Stimulated activated CD8-positive, alpha-beta memory T cell treated with anti-CD3 and anti-CD28 coated beads, Interleukin-15, amount 100 ng/mL, for 4 hours (primary cell): Measurements from ENCODE around the gene RFX3.

Experiments used
- DNase-seq, 2 donors: peaks; one replicate each; pipeline ENCODE4 v3.0.0-alpha.2; 2020; ENCODE audit warnings: low read depth in 2 of 2

RFX3 gene

DNA sequence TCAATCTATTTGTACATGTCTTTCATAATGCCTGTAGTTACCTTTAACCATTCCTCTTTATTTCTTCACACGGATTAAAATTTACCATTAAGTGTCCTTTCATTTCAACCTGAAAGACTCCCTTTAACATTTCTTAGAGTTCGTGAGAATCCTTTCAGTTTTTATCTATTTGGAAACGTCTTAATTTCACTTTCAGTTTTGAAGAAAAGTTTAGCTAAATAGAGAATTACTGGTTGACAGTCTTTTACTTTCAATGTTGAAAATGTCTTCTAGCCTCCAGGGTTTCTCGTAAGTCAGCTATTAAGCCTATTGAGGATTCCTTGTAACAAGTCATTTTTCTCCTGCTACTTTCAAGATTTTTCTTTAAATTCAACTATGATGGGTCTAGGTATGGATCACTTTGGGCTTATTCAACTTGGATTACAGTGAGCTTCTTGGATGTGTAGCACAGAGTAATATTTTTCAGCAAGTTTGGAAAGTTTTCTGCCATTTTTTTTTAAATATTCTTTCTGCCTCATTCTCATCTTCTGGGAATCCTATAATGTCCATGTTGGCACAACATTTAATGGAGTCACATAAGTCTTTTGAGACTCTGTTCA is 48.5 kb downstream of the RFX3 start:
- no peak for DNase-seq

DNA sequence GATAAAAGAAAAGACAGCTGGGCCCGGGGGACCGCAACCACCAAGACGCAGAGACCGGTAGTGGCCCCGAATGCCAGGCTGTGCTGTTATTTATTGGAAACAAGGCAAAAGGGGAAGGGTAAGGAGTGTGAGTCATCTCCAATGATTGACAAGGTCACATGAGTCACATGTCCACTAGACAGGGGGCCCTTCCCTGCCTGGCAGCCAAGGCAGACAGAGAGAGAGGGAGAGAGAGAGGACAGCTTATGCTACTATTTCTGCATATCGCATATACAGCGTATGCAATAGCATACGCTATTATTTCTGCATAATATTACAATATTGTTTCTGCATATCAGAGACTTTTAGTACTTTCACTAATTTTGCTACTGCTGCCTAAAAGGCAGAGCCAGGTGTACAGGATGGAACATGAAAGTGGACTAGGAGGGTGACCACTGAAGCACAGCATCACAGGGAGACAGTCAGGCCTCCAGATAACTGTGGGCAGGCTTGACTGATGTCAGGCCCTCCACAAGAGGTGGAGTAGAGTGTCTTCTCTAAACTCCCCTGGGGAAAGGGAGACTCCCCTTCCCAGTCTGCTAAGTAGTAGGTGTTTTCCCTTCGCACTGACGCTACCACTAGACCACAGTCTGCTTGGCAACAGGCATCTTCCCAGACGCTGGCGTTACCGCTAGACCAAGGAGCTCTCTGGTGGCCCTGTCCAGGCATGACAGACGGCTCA is 50.3 kb downstream of the RFX3 start:
- no peak for DNase-seq

DNA sequence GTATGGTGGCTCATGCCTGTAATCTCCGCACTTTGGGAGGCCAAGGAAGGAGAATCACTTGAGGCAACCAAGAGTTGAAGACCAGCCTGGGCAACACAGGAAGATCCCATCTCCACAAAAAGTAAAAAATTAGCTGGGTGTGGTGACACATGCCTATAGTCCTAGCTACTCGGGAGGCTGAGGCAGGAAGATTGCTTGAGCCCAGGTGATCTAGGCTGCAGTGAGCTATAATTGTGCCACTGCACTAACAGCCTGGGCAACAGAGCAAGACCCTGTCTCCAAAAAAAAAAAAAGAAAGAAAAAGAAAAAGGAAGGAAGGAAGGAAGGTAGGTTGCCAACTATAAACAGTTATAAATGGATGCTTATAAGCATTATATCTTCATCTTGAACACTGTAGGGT is 51.0 kb downstream of the RFX3 start:
- DNase-seq: no peak

DNA sequence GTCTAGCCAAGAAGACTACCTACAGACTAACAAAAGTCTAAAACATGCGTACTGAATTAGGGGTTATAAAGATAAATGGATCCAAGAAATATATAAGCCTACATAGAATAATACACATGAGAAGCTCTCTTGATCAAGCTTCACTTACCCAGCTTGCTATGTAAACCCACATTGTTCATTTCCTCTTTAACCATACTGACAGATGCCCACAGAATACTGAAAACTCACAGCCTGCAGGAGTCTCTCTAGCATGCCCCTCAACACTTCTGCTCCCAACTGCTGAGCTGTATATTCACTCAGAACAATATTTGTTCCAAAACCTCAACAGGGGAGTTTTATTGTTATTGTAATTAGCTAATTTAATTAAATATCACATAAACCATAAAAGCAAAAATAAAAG is 52.4 kb downstream of the RFX3 start:
- DNase-seq: no peak

DNA sequence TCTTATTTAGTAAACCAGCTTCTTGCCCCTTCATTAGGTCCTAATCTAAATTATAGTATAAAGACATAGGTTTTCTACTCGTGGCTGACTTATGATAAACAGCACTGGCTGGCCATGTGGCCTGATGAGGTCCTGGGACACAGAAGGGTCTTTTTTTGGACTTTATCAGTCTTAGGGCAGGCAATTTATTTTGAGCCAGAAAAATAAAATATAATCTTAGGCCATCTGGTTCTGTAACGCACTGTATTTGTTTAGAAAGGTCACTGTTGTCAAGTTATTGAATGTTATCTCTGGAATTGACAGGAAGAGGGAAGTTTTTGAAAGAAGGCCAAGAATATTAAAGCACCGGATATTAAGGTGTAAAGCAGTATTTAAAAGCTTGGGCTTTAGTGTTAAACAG is 53.9 kb downstream of the RFX3 start:
- no peak for DNase-seq

DNA sequence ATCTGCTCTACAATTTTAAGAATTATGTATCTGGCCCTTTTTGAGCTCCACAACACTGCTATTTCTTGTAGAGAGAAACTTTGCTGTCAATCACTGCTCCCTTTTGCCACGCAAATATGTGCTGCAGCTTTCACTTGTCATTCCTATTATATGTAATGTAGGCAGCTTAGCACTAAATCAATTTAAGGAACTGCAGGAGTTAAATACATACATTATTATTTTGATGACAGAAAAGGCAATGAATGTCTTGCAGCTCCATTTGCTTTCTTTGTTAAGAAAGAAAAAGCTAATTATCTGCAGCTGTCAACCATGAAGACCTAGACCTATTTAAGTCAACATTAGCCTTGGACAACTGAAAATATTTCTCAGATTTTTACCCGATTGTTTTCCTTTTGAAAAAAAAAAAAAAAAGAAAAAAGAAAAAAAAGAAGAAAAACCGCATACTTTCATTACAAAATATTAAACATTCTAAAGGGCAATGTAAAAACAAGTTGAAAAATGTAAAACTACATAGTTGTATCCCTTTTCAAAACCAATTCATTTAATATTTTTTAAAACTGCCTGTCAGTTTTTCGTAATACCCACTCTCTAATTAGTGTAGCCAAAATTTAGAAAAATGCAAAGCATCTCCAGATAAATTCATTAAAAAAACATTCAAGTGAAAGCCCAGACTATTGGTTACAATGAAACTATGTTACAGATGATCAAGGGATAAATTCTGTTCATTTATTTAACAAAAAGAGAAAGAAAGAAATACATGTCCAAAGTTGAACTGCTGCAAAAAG is 57.2 kb downstream of the RFX3 start:
- no peak for DNase-seq

DNA sequence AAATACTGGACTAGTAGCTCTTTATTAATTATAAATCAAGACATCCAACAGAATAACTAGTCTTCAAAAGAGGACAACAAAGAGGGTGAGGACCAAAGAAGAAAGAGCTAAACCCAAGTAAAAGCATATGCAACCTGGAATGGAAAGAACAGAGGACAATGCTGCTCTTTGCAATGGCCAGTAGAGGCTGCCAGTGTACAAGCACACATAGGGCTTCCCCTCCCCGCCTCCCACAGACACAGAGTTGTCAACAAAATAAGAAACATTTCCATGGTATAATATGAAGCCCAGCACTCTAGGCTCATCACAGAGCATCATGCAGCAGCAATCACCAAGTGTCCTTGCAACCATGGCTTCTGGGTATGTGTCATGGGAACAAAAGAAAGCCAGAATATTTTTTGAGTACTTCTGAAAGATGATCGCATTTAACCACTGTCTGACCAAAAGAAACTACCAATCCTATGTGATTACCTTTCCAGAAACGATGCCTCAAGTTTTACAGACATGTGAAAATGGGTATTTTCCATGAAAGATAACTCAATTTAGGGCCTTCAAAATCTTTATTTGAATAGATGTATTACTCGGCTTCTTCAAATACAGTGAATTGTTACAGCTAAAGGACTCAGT is 58.1 kb downstream of the RFX3 start:
- peak; percentile 10 to 25 for DNase-seq

DNA sequence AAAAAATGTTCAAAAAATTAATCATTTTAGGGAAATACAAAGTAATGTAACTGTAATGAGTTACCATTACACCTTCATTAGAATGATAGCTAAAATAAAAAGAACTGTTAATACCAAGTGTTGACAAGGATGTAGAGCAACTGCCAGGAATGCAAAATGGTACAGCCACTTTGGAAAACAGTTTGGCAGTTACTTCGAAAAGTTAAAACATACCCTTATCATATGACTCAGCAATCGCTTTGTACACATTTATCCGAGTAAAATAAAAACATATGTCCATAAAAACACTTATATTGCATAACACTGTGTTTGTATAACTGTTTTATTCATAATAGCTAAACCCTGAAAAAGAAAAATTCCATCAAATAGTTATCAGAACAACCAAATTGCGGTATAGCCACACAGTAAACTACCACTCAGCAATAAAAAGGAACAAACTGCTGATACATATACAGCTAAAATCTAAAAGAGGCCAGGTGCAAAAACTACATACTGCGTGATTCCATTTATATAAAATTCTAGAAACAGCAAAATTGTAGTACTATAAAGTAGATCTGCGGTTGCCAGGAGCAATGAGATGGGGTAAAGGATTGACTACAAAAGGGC is 61.7 kb downstream of the RFX3 start:
- DNase-seq: no peak

DNA sequence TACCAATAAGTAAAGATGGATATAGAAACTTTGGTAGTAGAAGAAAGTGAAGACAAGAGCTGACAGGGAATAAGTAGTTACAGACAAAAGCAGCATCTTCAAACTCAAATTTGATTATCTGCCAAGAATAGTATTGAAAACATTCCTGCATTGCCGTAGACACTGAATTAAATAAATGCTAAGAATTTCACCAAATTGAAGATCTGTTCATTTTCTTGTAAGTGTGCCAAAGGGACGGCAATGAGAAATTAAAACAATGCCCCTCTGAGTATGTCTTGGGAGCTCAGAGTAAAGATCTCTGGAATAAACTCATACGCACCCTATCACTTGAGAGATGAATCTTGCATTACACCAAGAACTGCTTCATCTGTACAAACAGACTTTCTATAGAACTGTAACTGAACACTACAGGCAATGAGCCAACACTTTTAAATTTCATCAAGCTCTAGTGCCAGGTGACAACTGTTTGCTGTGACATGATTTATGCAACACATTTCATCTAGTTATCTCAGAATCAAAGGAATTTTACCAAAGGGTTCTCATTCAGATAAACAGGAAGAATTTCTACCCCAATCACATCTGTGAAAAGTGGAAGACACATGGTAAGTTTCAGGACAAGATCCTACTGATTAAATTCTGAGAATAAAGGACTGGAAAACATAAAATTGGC is 66.9 kb downstream of the RFX3 start:
- no peak for DNase-seq

DNA sequence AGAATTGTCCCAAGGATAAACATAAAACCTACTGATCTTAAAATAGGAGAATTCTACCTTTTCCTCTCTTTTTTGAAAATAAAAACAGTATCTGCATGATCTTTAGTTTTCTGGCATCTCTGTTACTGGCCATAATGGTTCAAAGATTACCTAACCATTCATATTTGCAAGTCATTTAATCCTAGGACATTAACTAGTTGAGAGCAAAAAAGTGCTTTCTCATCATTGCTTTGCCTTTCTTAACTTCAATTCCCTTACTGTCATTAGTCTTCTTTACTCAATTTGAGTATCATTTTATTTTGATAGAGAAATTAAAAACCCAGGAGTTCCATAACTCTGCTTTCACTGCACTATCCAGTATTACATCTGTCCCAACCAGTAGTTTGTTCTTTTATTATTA is 68.6 kb downstream of the RFX3 start:
- no peak for DNase-seq

DNA sequence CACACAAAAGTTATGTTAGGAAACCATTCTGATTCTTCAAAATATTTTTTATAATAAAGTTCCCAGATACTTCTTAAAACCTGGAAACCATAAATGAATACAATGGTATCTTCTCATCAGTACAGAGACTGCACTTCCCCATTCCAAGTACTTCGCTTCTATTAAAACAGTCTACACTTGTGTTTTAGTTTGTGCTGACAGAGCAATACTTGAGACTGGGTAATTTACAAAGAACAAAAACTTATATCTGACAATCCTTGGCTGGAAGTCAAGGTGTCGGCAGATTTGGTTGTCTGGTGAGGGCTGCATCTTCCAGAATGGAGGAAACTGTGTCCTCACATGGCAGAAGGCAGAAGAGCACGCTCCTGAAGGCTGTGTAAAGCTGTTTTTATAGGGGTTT is 70.1 kb downstream of the RFX3 start:
- DNase-seq: no peak

DNA sequence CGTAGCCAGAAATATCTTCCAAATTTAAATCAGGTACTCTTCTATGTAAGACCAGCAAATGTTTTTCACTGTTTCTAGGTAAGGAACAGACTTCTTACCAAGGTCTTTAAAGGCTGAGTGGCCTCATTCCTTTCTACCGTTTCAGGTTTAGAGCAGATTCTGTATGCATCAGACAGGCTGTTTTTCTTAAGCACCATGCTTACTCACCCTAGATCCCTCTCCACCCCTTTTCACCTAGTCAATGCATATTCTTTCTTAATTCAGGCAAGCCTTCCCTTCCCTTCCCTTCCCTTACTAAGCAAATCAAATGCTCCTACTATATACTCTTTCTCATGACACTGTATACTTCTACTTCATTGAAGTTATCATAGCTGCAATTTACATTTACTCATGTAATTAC is 70.7 kb downstream of the RFX3 start:
- no peak for DNase-seq

DNA sequence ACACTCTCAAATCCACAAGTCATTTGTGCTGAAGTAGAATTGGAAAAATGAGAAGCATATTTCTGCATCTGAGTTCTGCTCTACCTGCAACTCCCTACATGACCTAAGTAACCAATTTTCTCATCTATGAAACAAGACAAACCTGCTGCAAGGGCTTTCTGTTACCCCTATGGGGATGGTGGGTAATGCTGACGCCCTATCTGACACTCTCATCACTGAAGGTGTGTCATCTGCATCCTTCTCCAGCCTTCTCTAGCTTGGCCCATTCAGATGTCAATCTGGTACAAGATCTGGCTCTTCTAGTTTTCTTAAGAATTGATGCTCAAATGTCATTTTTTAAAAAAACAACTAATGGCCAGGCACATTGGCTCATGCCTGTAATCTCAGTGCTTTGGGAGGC is 73.8 kb downstream of the RFX3 start:
- DNase-seq: no peak

DNA sequence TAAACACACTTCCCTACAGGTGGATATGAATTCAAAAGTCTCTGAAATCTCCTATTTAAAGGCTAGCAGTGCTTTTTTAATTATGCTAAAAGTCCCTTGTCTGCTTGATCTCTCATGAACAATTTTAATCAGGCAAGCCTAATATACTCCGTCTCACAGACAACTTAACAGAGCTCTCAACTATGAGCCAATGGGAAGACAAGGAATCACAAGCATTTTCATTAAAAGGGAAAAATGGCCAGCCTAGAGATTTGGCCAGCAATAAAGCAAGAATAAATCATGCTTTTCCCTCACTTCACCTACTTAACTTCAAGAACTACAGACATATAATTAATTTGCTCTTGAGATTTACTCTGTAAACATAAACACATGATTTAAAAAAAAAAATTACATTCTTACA is 78.0 kb downstream of the RFX3 start:
- no peak for DNase-seq

DNA sequence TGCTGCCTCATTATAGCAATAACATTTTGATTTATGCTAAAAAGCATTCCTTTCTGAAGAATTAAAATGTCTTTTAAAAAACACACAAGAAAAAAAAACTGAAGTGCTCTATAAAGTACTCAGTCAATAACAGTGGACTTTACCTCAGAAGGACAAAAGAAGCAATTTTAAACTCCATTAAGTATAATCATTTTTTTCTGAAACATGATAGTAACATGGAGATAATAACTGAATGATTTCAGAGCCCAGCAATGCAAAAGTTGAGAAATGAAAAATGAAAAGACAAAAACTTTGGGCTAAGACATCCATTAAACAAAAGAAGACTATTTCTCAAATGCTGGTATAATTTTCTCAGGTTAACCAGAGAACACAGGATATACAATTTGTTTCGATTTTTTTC is 78.7 kb downstream of the RFX3 start:
- DNase-seq: no peak

DNA sequence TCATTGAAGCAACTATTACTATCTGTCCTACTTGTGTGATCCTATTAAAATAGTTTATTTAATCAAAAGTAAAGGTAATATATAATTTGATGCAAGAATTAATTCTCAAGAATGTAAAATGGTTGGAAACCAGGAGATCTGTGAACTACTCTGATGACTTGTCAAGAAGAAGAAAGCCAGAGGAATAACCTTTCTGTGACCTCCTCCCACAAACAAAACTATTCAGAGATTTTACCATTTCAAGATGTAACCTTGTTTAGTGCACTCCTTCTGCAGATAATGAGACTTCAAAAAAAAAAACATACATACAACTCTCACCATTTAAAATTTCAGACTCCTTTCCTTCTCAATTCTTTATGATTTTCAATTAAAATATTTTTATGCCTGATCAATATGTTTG is 79.5 kb downstream of the RFX3 start:
- no peak for DNase-seq

DNA sequence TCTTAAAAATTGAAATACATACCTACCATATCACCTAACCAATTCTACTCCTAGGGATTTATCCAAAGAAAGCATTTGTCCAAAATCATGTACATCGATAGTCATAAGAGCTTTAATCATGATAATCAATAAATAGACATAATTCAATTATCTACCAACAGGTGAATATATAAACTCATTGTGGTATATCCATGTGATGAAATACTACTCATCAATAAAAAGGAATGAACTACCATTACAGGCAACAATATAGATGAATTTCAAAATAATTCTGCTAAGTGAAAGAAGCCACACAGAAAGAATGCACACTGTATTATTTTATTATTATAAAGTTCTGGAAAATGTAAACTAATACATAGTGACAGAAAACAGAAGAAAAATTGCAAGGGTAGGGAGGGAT is 81.8 kb downstream of the RFX3 start:
- no peak for DNase-seq

DNA sequence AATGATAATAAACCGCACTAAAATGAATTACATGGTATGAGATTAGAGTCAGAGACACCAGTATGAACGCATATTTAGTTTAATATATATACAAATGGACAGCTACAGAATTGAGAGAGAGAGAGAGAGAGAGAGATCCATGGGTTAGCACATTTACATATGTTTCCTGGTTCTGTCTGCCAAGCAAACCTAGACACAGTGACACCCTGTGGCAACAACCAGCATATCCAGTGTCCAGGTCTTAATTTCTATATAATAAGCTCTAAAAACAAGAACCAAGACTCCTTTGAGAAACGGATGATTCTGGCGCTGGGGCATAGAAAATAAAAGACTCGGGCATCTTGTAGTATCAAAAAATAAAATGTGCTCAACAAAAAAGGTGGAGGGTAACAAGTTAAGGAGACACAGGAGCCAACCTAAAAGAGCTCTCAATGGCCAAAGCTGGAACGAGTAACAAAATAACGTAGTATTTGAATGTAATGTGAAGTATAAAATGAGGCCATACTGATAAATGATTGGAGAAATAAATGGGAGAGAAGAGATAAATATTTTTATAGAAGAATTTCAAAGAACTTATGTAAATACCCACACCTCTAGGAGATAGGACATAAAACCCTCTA is 84.5 kb downstream of the RFX3 start:
- DNase-seq: peak in 1 of 2 donors; percentile 5

DNA sequence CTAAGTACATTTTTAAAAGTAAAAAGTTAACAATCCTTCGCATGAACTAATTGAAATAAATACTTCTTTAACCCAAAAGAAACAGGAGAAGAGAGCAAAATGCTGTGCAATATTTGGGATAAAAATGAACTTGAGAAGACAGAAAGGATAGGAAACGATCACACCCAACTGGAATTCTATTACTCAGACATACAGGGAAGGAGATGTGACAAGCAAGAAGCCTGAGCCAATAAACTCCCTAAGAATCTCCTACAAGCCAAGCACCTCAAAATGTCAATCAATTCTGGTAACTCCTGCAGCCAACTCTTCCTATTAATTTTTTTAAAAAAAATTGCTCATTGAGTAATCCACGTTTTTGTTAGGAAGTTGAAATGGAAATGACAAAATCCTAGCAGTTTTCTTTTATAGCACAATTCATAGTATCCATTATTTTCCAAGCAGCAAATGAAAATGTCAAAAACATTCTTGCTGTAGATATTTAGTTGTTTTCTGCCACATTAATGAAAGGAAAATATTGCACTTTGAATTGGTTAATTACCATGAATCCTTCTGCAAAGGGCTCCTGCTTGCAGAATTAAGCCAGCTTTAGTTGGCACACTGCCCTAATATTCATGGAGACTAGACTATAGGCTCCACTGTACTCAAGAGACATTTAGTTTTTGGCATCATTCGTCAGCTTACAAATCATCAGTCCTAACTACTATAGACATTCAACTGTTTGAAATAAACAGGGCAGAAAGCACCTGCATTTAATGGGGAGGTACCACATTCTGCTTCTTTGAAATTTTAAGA is 89.0 kb downstream of the RFX3 start:
- DNase-seq: no peak

DNA sequence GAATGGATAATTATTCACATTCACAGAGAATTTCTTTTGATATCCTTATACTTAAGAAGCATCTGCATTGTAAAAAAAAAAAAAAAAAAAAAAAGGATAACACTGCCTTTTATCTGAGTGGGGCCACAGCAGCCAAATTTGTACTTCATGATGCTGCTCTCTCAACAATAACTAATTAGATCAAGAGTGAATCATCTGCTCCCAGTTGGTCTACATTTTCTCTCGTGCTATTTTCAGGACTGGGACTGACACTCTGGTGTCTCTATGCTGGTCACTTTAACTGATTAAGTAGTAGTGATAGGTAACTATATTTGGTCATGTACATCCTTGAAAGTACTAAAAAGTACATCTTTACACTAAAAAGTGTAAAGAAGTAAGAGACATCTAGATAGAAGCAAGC is 90.1 kb downstream of the RFX3 start:
- no peak for DNase-seq
